HL-60 (cell line): ENCODE data around the gene SRRM3.

Experiments used
- CTCF ChIP-seq: IDR thresholded peaks from one replicate; pipeline ENCODE4 v1.5.1; 2011; ENCODE audit warnings: low read length, control low read depth, inconsistent platforms; ENCODE audit not compliant: insufficient read depth
- POLR2AphosphoS5 ChIP-seq: IDR thresholded peaks from 2 replicates; pipeline ENCODE4 v1.6.1; 2012; ENCODE audit warnings: low read depth

GRCh38 chr7:76269895-76270294 lies 68.2 kb downstream of the SRRM3 start:
- TF ChIP-seq CTCF, result no peak
- TF ChIP-seq POLR2AphosphoS5, result no peak
